ENCODE results near the gene NMB.

DNA sequence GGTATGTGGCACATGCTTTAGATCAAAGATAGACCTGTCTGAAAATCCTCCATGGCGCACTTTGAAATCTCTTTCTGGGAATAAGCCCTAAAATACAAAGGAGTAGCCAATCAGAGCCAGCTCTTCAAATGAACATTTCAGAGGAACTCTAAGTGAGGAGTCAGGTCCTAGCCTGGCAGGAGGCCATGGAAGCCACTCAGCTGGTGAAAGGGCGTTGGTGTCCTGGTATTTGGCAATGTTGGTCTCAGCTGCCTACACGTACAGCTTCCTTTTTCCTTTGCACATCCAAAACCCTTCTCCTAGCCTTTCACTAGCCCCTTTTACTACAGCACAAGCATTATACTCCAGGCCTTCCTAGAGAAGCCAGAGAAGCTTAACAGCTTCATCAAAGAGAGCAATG is 9.5 kb downstream of the NMB start:
- TF ChIP-seq, protein P1, sequence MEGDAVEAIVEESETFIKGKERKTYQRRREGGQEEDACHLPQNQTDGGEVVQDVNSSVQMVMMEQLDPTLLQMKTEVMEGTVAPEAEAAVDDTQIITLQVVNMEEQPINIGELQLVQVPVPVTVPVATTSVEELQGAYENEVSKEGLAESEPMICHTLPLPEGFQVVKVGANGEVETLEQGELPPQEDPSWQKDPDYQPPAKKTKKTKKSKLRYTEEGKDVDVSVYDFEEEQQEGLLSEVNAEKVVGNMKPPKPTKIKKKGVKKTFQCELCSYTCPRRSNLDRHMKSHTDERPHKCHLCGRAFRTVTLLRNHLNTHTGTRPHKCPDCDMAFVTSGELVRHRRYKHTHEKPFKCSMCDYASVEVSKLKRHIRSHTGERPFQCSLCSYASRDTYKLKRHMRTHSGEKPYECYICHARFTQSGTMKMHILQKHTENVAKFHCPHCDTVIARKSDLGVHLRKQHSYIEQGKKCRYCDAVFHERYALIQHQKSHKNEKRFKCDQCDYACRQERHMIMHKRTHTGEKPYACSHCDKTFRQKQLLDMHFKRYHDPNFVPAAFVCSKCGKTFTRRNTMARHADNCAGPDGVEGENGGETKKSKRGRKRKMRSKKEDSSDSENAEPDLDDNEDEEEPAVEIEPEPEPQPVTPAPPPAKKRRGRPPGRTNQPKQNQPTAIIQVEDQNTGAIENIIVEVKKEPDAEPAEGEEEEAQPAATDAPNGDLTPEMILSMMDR (IDR thresholded peaks at IDR 0.05) = no peak
- TF ChIP-seq POLR2A (IDR thresholded peaks at IDR 0.05) = no peak

Data from thyroid gland (tissue), 4 donors.